Kidney (tissue), 14 donors: Measurements from ENCODE around the gene TRPC4AP. TPM values are rescaled to one million over a fixed set of nuclear protein-coding genes. Genes with fewer than 3 reads are reported as not detected.

Experiments used
- DNase-seq, 5 donors: peaks; one replicate each; pipeline ENCODE4 v3.0.0-alpha.2; 2013 to 2020
- FAIRE-seq: peaks from 2 replicates; lab custom pipeline; 2012; peaks lifted over from hg19 to GRCh38; lab: Jason Lieb, UNC
- H3K27ac ChIP-seq, 2 donors: one replicate each; pipeline ENCODE4 v1.7.0; 2013; ENCODE audit warnings: low read depth in 2 of 2, low read length in 2 of 2, inconsistent platforms in 1 of 2
- H3K27me3 ChIP-seq: one replicate; pipeline ENCODE4 v1.7.1; 2013; ENCODE audit warnings: low read length, inconsistent platforms; ENCODE audit not compliant: control insufficient read depth, insufficient read depth
- H3K36me3 ChIP-seq, 3 donors: one replicate each; pipeline versions ENCODE4 v1.7.0 to v1.7.1; 2013; ENCODE audit warnings: low read length in 3 of 3, control low read depth in 1 of 3, inconsistent platforms in 1 of 3; ENCODE audit not compliant: insufficient read depth in 3 of 3, control insufficient read depth in 2 of 3
- H3K4me1 ChIP-seq, 3 donors: one replicate each; pipeline versions ENCODE4 v1.7.0 to v1.7.1; 2013; ENCODE audit warnings: low read length in 3 of 3, inconsistent platforms in 1 of 3, low read depth in 1 of 3; ENCODE audit not compliant: control insufficient read depth in 2 of 3, insufficient read depth in 2 of 3
- H3K4me3 ChIP-seq, 3 donors: one replicate each; pipeline versions ENCODE4 v1.7.0 to v1.8.1; 2013; ENCODE audit warnings: low read length in 3 of 3, control low read depth in 1 of 3, inconsistent platforms in 1 of 3
- H3K9ac ChIP-seq, 3 donors: one replicate each; pipeline versions ENCODE4 v1.7.0 to v1.7.1; 2013; ENCODE audit warnings: low read length in 3 of 3, control low read depth in 1 of 3, inconsistent platforms in 1 of 3
- H3K9me3 ChIP-seq, 3 donors: one replicate each; pipeline versions ENCODE4 v1.7.0 to v1.7.1; 2013; ENCODE audit warnings: low read length in 3 of 3, control low read depth in 1 of 3, inconsistent platforms in 1 of 3; ENCODE audit not compliant: control insufficient read depth in 2 of 3, insufficient read depth in 1 of 3
- intact Hi-C: fragments of 100-400 bp; cut with DNase I; formaldehyde crosslinking; loops from one replicate; pipeline ENCODE4 v1.11.1; 2022
- polyA plus RNA-seq: library from polyadenylated mRNA; stranded (reverse); fragments of 350-450 nt; fragmentation: Illumina TruSeq; extraction: RNeasy Lipid Tissue Mini Kit (QIAGEN cat#74804); gene quantifications from one replicate; pipeline ENCODE4 v1.2.3, GENCODE V29; 2014; ENCODE audit warnings: low read depth, low replicate concordance; ENCODE audit not compliant: insufficient read depth
- total RNA-seq: library from RNA; stranded (reverse); fragmentation: NEBNext Ultra II Directional; extraction: Animal tissue kit (Norgen Biotek cat#: 25700); gene quantifications from one replicate; pipeline ENCODE4 v1.2.1, GENCODE V29; 2021
- TF ChIP-seq, protein P1 (sequence below): IDR thresholded peaks from 3 replicates; pipeline ENCODE4 v1.5.1; 2012; ENCODE audit warnings: mild to moderate bottlenecking, moderate library complexity, borderline replicate concordance; ENCODE audit not compliant: insufficient read depth; ENCODE audit errors: extremely low read depth
- donor health status: control.
- donor health status: control.
- donor health status: control.
- donor health status: control.
- donor health status: control.
- donor health status: DM: yes; HTN: yes; CAD: no.
- donor health status: Normal renal cell carcinoma (clear cell type).

The TRPC4AP gene
- total and polyA plus RNA-seq, 2 donors from 2014 or later: 36.5 to 51.2 TPM

DNA sequence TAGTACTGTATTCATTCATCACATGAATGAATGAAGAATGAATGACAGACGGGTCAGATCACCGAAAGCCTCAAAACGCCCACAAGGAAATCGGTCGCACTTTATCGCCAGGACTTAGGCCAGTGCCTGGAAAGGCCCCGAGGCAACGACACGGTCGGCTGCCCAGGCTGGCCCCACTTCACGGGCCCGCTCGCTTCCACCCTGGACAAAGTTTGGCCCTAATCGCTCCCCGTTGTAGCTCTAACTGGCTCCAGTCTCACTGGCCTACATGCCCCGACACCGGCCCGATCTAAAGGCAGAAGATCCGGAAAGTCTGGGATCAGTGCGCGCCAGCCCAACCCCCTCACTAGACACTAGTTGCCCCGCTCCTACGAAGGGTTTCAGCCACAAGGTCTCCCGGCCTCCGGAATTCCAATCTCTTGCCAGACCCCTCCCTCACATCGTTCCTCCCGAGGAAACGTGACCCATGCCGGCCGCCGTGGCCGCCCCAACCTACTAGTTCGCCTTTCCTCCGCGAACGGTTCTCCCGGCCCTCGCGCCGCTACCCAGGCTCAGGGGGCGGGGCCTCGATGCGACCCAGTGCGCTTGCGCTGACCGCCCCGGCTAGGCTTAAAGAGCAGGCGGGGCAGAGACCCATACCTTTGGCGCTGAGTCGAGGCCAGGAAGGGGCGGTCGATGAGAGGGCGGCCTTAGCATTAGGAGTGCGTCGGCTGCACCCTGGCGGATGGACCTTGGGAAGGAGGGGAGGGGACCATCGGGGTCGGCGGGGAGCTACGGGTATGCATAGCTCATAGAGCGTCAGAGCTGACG is 137.2 kb downstream of the TRPC4AP start, which contains the start of the genes GSS and MYH7B:
Gene GSS, minus strand, starts transcription at position 576 of the 810 bp plus-strand sequence. CDS start 3,954 bp downstream, outside the sequence.
Gene MYH7B, plus strand, starts transcription at position 638 of the 810 bp plus-strand sequence. CDS start 22,138 bp downstream, outside the sequence.
- intact Hi-C loops: loop anchor here (5.0 kb wide), 1 partner anchor 83 kb away; the partner anchor contains the start of gene GGT7
- no peaks in the 10 kb centered on the region for H3K9me3 ChIP-seq
- peak within 1 kb of the TSS; percentile 67 to 97 (median 95) for H3K9ac ChIP-seq
- peaks cover 0 to 16% (median 15%) of the 10 kb centered on the region in 3 donors for H3K4me1 ChIP-seq
- TF ChIP-seq, protein P1, sequence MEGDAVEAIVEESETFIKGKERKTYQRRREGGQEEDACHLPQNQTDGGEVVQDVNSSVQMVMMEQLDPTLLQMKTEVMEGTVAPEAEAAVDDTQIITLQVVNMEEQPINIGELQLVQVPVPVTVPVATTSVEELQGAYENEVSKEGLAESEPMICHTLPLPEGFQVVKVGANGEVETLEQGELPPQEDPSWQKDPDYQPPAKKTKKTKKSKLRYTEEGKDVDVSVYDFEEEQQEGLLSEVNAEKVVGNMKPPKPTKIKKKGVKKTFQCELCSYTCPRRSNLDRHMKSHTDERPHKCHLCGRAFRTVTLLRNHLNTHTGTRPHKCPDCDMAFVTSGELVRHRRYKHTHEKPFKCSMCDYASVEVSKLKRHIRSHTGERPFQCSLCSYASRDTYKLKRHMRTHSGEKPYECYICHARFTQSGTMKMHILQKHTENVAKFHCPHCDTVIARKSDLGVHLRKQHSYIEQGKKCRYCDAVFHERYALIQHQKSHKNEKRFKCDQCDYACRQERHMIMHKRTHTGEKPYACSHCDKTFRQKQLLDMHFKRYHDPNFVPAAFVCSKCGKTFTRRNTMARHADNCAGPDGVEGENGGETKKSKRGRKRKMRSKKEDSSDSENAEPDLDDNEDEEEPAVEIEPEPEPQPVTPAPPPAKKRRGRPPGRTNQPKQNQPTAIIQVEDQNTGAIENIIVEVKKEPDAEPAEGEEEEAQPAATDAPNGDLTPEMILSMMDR: peak; percentile 59
- H3K27me3 ChIP-seq: no peaks in the 10 kb centered on the region
- H3K27ac ChIP-seq: peak within 1 kb of the TSS; percentile 96 to 98
- peak within 1 kb of the TSS; percentile 56 to 89 (median 84) for H3K4me3 ChIP-seq
- no peaks in the 10 kb centered on the region for H3K36me3 ChIP-seq
- FAIRE-seq: peak; percentile 35
- peak; percentile 98 to 99 (median 98) for DNase-seq

DNA sequence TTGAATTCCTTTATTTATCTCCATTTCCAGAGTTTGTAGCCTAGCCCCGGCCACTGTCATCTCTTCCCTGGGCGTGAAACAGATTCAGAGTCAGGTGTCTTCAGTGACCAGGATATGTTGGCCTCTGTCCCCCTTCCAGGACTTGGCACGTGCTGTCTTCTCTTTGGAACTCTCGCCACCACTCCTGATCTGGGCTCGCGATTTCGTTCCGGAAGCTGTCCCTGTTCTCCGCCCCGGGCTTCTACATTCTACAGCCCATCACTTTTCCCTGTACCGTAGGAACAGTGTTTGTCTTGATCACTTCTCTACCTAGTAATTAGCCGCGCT is 137.7 kb downstream of the TRPC4AP start:
- intact Hi-C loops: loop anchor here (5.0 kb wide), 1 partner anchor 83 kb away; the partner anchor contains the start of gene GGT7
- no peak for DNase-seq

GRCh38 chr20:34953960-34954359 is 138.6 kb downstream of the TRPC4AP start:
- H3K36me3 ChIP-seq: no peaks in the 10 kb centered on the region
- no peak overlapping the region for H3K9ac ChIP-seq
- no peak overlapping the region for H3K27ac ChIP-seq
- peaks cover 0 to 16% (median 15%) of the 10 kb centered on the region in 3 donors for H3K4me1 ChIP-seq
- intact Hi-C loops: no loop called here
- DNase-seq (no peak), FAIRE-seq (no peak)
- H3K4me3 ChIP-seq: no peak overlapping the region
- no peaks in the 10 kb centered on the region for H3K9me3 ChIP-seq
- TF ChIP-seq, protein P1: no peak
- no peaks in the 10 kb centered on the region for H3K27me3 ChIP-seq

More for the DNA sequence above, 137.7 kb downstream of the TRPC4AP start:
- Histone ChIP-seq H3K9ac (peak overlapping the region; percentile 67 to 97 (median 95)), H3K4me3 (peak overlapping the region; percentile 56 to 89 (median 84)), H3K27ac (peak overlapping the region; percentile 96 to 98), H3K4me1 (peaks cover 0 to 16% (median 15%) of the 10 kb centered on the region in 3 donors), H3K27me3 (no peaks in the 10 kb centered on the region), H3K36me3 (no peaks in the 10 kb centered on the region), H3K9me3 (no peaks in the 10 kb centered on the region)
- TF ChIP-seq, protein P1: no peak
- FAIRE-seq: no peak
